ENCODE data around the gene ABCC10.

DNA sequence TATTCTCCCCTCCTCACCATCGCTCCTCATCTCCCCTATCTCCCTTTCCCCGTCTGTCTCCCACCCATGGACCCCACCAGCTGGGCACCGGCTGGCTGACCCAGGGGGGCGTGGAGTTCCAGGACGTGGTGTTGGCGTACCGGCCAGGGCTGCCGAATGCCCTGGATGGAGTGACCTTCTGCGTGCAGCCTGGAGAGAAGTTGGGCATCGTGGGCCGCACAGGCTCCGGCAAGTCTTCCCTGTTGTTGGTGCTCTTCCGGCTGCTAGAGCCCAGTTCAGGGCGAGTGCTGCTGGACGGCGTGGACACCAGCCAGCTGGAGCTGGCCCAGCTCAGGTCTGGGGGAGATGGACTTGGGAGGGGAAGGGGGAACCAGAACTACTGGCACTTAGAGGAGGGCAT, 20.3 kb downstream of the ABCC10 start:
- TF ChIP-seq POLR2A (IDR thresholded peaks at IDR 0.05; ENCODE audit: low read length) (no peak), GATA1 (IDR thresholded peaks at IDR 0.05; ENCODE audit: low read depth, low read length) (no peak)

Measured in erythroblast (primary cell).